ENCODE measurements around the gene MACROD2. TPM values are rescaled to one million over a fixed set of nuclear protein-coding genes. Genes with fewer than 3 reads are reported as not detected.

Gene MACROD2
- polyA plus RNA-seq, 1 donor from 2014 or later = 23.2 TPM

GRCh38 chr20:15439551-15439950 is 1444.2 kb downstream of the MACROD2 start (continued):
- TF ChIP-seq CTCF (IDR thresholded peaks at IDR 0.05; ENCODE audit: poor library complexity, severe bottlenecking) = no peak
- TF ChIP-seq RAD21 (conservative IDR thresholded peaks at IDR 0.05) = no peak
- no peak for TF ChIP-seq TAF1 (IDR thresholded peaks at IDR 0.05; ENCODE audit: low read depth)

GRCh38 chr20:15440049-15440820 is 1444.9 kb downstream of the MACROD2 start:
- no peak overlapping the region for H3K4me2 ChIP-seq (ENCODE audit: low read length)
- no peaks in the 10 kb centered on the region for H3K27me3 ChIP-seq (ENCODE audit: insufficient read depth, low read depth, low read length)
- H4K20me1 ChIP-seq (ENCODE audit: insufficient read depth) = no peaks in the 10 kb centered on the region
- H3K9me2 ChIP-seq (ENCODE audit: insufficient read depth, low read length) = no peaks in the 10 kb centered on the region
- no peak overlapping the region for H3K27ac ChIP-seq (ENCODE audit: low read length)
- H3K9me3 ChIP-seq (ENCODE audit: low read length) = no peaks in the 10 kb centered on the region
- H3K4me3 ChIP-seq (ENCODE audit: low read length) = no peak overlapping the region
- TF ChIP-seq SMC3 (conservative IDR thresholded peaks at IDR 0.05; ENCODE audit: poor library complexity) = no peak
- no peak for TF ChIP-seq RAD21 (conservative IDR thresholded peaks at IDR 0.05)
- no peak for TF ChIP-seq TAF1 (IDR thresholded peaks at IDR 0.05; ENCODE audit: low read depth)
- TF ChIP-seq CTCF (IDR thresholded peaks at IDR 0.05; ENCODE audit: poor library complexity, severe bottlenecking) = no peak
- no peak for TF ChIP-seq REST (IDR thresholded peaks at IDR 0.05; ENCODE audit: borderline replicate concordance)
- no peak for TF ChIP-seq POLR2AphosphoS5 (IDR thresholded peaks at IDR 0.05)
- no peak for TF ChIP-seq EP300 (conservative IDR thresholded peaks at IDR 0.05; ENCODE audit: poor library complexity, severe bottlenecking)
- TF ChIP-seq EZH2 (IDR thresholded peaks at IDR 0.05; ENCODE audit: borderline replicate concordance, insufficient read depth, low read length, poor library complexity, severe bottlenecking) = no peak
- TF ChIP-seq MXI1 (conservative IDR thresholded peaks at IDR 0.05; ENCODE audit: poor library complexity, severe bottlenecking) = no peak
- no peak overlapping the region for H3K9ac ChIP-seq (ENCODE audit: low read length)
- H3K36me3 ChIP-seq (ENCODE audit: insufficient read depth, low read length) = no peaks in the 10 kb centered on the region
- no peaks in the 10 kb centered on the region for H3K79me2 ChIP-seq (replicated peaks; ENCODE audit: insufficient read depth, low read length)
- no peak overlapping the region for H2AFZ ChIP-seq (ENCODE audit: low read depth, low read length)
- no peaks in the 10 kb centered on the region for H3F3A ChIP-seq (ENCODE audit: insufficient read depth, low read length, poor library complexity, severe bottlenecking)
